Pancreas (tissue), 10 donors: ENCODE measurements around the gene ARMC10. TPM values are rescaled to one million over a fixed set of nuclear protein-coding genes. Genes with fewer than 3 reads are reported as not detected.
A peak's percentile ranks its signal among the peaks of the same experiment; 100 is the strongest.

ENCODE experiments used
- ATAC-seq, 4 donors: fragments of 200-7000 bp; cut with Tn5 transposase; one replicate each; pipeline versions ENCODE4 v1.8.0 to v1.9.1; 2020; ENCODE audit warnings: mild to moderate bottlenecking in 4 of 4, moderate library complexity in 4 of 4
- DNase-seq, 6 donors: peaks; one replicate each; pipeline ENCODE4 v3.0.0-alpha.2; 2020
- FAIRE-seq: peaks from 2 replicates; lab custom pipeline; 2012; peaks lifted over from hg19 to GRCh38; lab: Jason Lieb, UNC
- H3K27ac ChIP-seq, 4 donors: fragments of 200-600 bp; sonication (generic); 1 replicate in 3 of 4; 2 replicates in 1 of 4; pipeline versions ENCODE4 v1.5.0 to v1.8.0; 2020
- H3K27me3 ChIP-seq, 4 donors: fragments of 200-600 bp; one replicate each; pipeline ENCODE4 v1.8.0; 2021
- H3K36me3 ChIP-seq, 3 donors: fragments of 200-600 bp; sonication (generic) in 1 of 3; one replicate each; pipeline versions ENCODE4 v1.5.0 to v1.8.0; 2020 to 2021
- H3K4me1 ChIP-seq, 3 donors: fragments of 200-600 bp; one replicate each; pipeline ENCODE4 v1.8.0; 2021
- H3K4me3 ChIP-seq, 4 donors: fragments of 200-600 bp; sonication (generic) in 2 of 4; one replicate each; pipeline versions ENCODE4 v1.5.0 to v1.8.0; 2020 to 2021
- H3K9me3 ChIP-seq, 4 donors: fragments of 200-600 bp; one replicate each; pipeline ENCODE4 v1.8.0; 2021
- CTCF ChIP-seq, 4 donors: fragments of 200-600 bp; sonication (generic) in 3 of 4; IDR thresholded peaks; one replicate each; pipeline versions ENCODE4 v1.5.0 to v1.8.0; 2021; ENCODE audit warnings: antibody characterized with exemption in 4 of 4
- WGBS, 2 donors: extraction: QIAGEN DNeasy Blood & Tissue Kit; methylation state at CpG; one replicate each; pipeline ENCODE4 v1.1.7; 2013; 5-methylcytosine and 5-hydroxymethylcytosine counted together
- intact Hi-C, 3 donors: fragments of 100-400 bp; cut with DNase I; formaldehyde crosslinking; loops; one replicate each; pipeline versions ENCODE4 v1.11.1 to v1.14.2; 2022
- polyA plus RNA-seq, 2 donors: library from polyadenylated mRNA; stranded (reverse); fragments of 200-250 nt; gene quantifications; one replicate each; pipeline ENCODE4 v1.2.3, GENCODE V29; 2013
- total RNA-seq, 6 donors: library from RNA; stranded (reverse); fragmentation: NEBNext Ultra II Directional in 4 of 6; extraction: Animal tissue kit (Norgen Biotek cat#: 25700) in 4 of 6; gene quantifications; one replicate each; pipeline versions ENCODE4 v1.2.1 to v1.2.4, GENCODE V29; 2021 to 2023
- donor health status: healthy with polysubstance abuse.
- donor health status: DM: no; HTN: no; CAD: no; lungs with moderate emphysema.
- donor health status: DM: no; HTN: no; CAD: no.
- donor health status: control.
- donor health status: control.
- donor health status: Bipolar disorder and iron deficiency.
- donor health status: DM: yes; HTN: yes; CAD: no.
- donor health status: DM: no; HTN: no; CAD: no.
- donor health status: DM: no; HTN: no; CAD: no.
- donor health status: DM: yes; HTN: yes; CAD: no.

ARMC10 gene
- total and polyA plus RNA-seq, 8 donors = 11.5 to 27.0 (median 20.1) TPM

- Histone ChIP-seq H3K4me3 (no peak overlapping the region), H3K9me3 (no peaks in the 10 kb centered on the region), H3K27me3 (no peaks in the 10 kb centered on the region), H3K4me1 (peaks cover 0 to 8% (median 0%) of the 10 kb centered on the region in 3 donors), H3K36me3 (no peaks in the 10 kb centered on the region), H3K27ac (no peak overlapping the region)
- ATAC-seq (peak in 3 of 4 donors; percentile 32 to 58 (median 56)), DNase-seq (peak in 1 of 6 donors; percentile 9), FAIRE-seq (no peak)
- 90 to 92% methylated on average over 2 of the region's 2 CpGs for WGBS, 2 donors
- no peak for TF ChIP-seq CTCF (IDR thresholded peaks at IDR 0.05)
- intact Hi-C loops = no loop called here
Observed at GRCh38 chr7:103113164-103113563, 38.2 kb downstream of the ARMC10 start.

GRCh38 chr7:103114576-103115008 lies 39.7 kb downstream of the ARMC10 start:
- TF ChIP-seq CTCF (IDR thresholded peaks at IDR 0.05) = no peak
- ATAC-seq (no peak), DNase-seq (no peak), FAIRE-seq (no peak)
- intact Hi-C loops = no loop called here
- no peaks in the 10 kb centered on the region for H3K27me3 ChIP-seq
- no peak overlapping the region for H3K27ac ChIP-seq
- no peaks in the 10 kb centered on the region for H3K9me3 ChIP-seq
- H3K36me3 ChIP-seq = no peaks in the 10 kb centered on the region
- peaks cover 0 to 8% (median 0%) of the 10 kb centered on the region in 3 donors for H3K4me1 ChIP-seq
- no peak overlapping the region for H3K4me3 ChIP-seq
- WGBS, 2 donors = 95 to 97% methylated on average over 1 of the region's 1 CpG

- peaks cover 0 to 8% (median 0%) of the 10 kb centered on the region in 3 donors for H3K4me1 ChIP-seq
- ATAC-seq (no peak), DNase-seq (no peak), FAIRE-seq (no peak)
- H3K27me3 ChIP-seq = no peaks in the 10 kb centered on the region
- H3K27ac ChIP-seq = no peak overlapping the region
- no peak overlapping the region for H3K4me3 ChIP-seq
- no peaks in the 10 kb centered on the region for H3K36me3 ChIP-seq
- TF ChIP-seq CTCF (IDR thresholded peaks at IDR 0.05) = no peak
- 99 to 100% methylated on average over 4 of the region's 4 CpGs for WGBS, 2 donors
- intact Hi-C loops = no loop called here
- H3K9me3 ChIP-seq = no peaks in the 10 kb centered on the region
Observed at GRCh38 chr7:103115771-103116170, 40.8 kb downstream of the ARMC10 start.

- WGBS, 2 donors = 24 to 41% methylated on average over 1 of the region's 1 CpG
- Histone ChIP-seq H3K9me3 (no peaks in the 10 kb centered on the region), H3K27ac (no peak overlapping the region), H3K36me3 (no peaks in the 10 kb centered on the region), H3K4me3 (no peak overlapping the region), H3K4me1 (peaks cover 0 to 8% (median 0%) of the 10 kb centered on the region in 3 donors), H3K27me3 (no peaks in the 10 kb centered on the region)
- FAIRE-seq (no peak), ATAC-seq (peak in 3 of 4 donors; percentile 37 to 72 (median 55)), DNase-seq (no peak)
- TF ChIP-seq CTCF (IDR thresholded peaks at IDR 0.05) = no peak
- intact Hi-C loops = no loop called here
Observed at GRCh38 chr7:103116511-103116910, 41.6 kb downstream of the ARMC10 start.

- H3K4me3 ChIP-seq = no peak overlapping the region
- no peaks in the 10 kb centered on the region for H3K27me3 ChIP-seq
- FAIRE-seq = no peak
- no peaks in the 10 kb centered on the region for H3K36me3 ChIP-seq
- no peak for ATAC-seq
- no peak overlapping the region for H3K27ac ChIP-seq
- intact Hi-C loops = no loop called here
- H3K9me3 ChIP-seq = no peaks in the 10 kb centered on the region
- TF ChIP-seq CTCF (IDR thresholded peaks at IDR 0.05) = no peak
- DNase-seq = no peak
- peaks cover 0 to 8% (median 0%) of the 10 kb centered on the region in 3 donors for H3K4me1 ChIP-seq
Observed at GRCh38 chr7:103116991-103117390, 42.1 kb downstream of the ARMC10 start.
